C1 segment of cervical spinal cord (tissue), 14 donors: ENCODE measurements around the gene ETV1.

Source experiments
- DNase-seq, 14 donors: peaks; one replicate each; lab custom pipeline; 2025; lab: John Stamatoyannopoulos, UW

Gene ETV1

GRCh38 chr7:13989126-13989948 lies at the start of gene ETV1:
Gene ETV1 (minus strand): TSS chr7:13989666. CDS start chr7:13989052, 614 bp downstream.
- DNase-seq: peak; percentile 14 to 91 (median 60)

- no peak for DNase-seq
Measured at GRCh38 chr7:14024406-14024805, 34.9 kb upstream of the ETV1 start.

GRCh38 chr7:14023838-14024237 lies 34.4 kb upstream of the ETV1 start:
- no peak for DNase-seq

- DNase-seq: no peak
Measured at GRCh38 chr7:14023342-14023741, 33.9 kb upstream of the ETV1 start.

- DNase-seq: no peak
Measured at GRCh38 chr7:14021069-14021468, 31.6 kb upstream of the ETV1 start.

- no peak for DNase-seq
Measured at GRCh38 chr7:14020339-14020900, 31.0 kb upstream of the ETV1 start.

- no peak for DNase-seq
Measured at GRCh38 chr7:14018751-14019150, 29.3 kb upstream of the ETV1 start.

- DNase-seq: no peak
Measured at GRCh38 chr7:14016950-14017349, 27.5 kb upstream of the ETV1 start.

GRCh38 chr7:14013898-14014297 lies 24.4 kb upstream of the ETV1 start:
- no peak for DNase-seq

- no peak for DNase-seq
Measured at GRCh38 chr7:14009453-14010418, 20.3 kb upstream of the ETV1 start.

- no peak for DNase-seq
Measured at GRCh38 chr7:14001139-14001538, 11.7 kb upstream of the ETV1 start.

- DNase-seq: no peak
Measured at GRCh38 chr7:14000247-14000646, 10.8 kb upstream of the ETV1 start.

- DNase-seq: no peak
Measured at GRCh38 chr7:13998866-13999265, 9.4 kb upstream of the ETV1 start.

GRCh38 chr7:13992596-13992964 lies 3.1 kb upstream of the ETV1 start:
- no peak for DNase-seq

- peak in 1 of 14 donors; percentile 23 for DNase-seq
Measured at GRCh38 chr7:13991791-13992595, 2.5 kb upstream of the ETV1 start.

- DNase-seq: peak; percentile 18 to 97 (median 92)
Measured at GRCh38 chr7:13990984-13991790, 1.7 kb upstream of the ETV1 start.

GRCh38 chr7:13990319-13990983 lies 985 bp upstream of the ETV1 start:
- DNase-seq: peak in 11 of 14 donors; percentile 5 to 82 (median 63)

- no peak for DNase-seq
Measured at GRCh38 chr7:13989949-13990305, 461 bp upstream of the ETV1 start.

GRCh38 chr7:13988731-13989125 lies 738 bp downstream of the ETV1 start:
- peak in 5 of 14 donors; percentile 3 to 91 (median 34) for DNase-seq

GRCh38 chr7:13988065-13988464 lies 1.4 kb downstream of the ETV1 start:
- no peak for DNase-seq
